ENCODE results near the gene LAG3.

The LAG3 gene

GRCh38 chr12:6753772-6754356, 18.5 kb upstream of the LAG3 start:
- DNase-seq, result peak; percentile 92

- DNase-seq, result no peak
Measured at GRCh38 chr12:6754411-6754810, 17.9 kb upstream of the LAG3 start.

DNA sequence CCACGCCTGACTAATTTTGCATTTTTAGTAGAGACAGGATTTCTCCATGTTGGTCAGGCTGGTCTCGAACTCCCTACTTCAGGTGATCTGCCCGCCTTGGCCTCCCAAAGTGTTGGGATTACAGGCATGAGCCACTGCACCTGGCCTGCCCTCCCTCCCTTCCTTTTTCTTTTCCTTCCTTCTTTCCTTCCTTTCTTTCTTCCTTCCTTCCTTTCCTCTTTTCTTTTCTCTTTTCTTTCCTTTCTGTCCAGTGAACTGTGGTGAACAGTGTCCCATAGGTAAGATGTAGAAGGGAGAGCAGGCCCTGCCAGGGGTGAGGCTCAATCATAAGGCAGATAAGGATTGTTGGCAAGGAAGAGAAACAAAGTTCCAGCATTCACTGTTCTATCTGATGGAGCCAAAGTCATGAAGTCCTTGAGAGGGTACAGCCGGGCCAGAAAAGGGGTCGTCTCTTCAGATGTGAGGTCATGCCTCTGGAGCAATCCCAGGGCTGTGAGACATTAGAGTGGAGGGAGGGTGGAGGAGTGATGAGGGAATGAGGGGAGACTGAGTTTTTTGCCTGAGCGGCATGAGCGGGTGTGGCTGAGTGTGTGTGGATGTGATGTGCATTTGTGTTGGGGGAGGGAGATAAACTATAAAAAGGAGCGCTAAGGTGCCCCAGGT, 15.2 kb upstream of the LAG3 start:
- DNase-seq, result no peak

DNA sequence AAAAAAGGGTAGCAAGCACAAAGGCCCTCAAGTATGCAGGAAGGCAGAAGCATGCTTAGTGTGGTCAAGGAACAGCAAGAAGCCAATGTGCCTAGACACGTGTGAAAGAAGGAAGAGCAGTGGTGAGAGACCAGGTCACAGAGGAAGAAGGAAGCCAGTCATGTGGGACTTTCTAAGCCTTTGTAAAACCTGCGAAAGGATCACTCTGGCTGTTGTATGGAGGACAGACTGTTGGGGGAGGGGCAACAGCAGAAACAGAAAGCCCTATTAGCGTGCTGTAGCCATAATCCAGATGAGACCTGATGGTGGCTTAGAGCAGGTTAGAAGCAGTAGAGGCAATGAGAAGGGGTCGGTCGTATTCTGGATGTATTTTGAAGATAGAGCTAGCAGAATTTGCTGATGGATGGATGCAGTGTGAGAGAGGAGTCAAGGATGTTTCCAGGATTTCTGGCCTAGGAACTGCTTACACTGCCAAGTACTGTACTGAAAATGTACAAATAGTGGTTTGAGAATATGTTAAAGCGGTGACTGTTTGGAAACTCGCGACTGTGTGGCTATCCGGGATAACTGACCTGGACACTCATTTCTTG, 13.7 kb upstream of the LAG3 start:
- no peak for DNase-seq

GRCh38 chr12:6759741-6760140, 12.6 kb upstream of the LAG3 start:
- no peak for DNase-seq

- DNase-seq, result peak; percentile 82
Measured at GRCh38 chr12:6763380-6763779, 8.9 kb upstream of the LAG3 start.

DNA sequence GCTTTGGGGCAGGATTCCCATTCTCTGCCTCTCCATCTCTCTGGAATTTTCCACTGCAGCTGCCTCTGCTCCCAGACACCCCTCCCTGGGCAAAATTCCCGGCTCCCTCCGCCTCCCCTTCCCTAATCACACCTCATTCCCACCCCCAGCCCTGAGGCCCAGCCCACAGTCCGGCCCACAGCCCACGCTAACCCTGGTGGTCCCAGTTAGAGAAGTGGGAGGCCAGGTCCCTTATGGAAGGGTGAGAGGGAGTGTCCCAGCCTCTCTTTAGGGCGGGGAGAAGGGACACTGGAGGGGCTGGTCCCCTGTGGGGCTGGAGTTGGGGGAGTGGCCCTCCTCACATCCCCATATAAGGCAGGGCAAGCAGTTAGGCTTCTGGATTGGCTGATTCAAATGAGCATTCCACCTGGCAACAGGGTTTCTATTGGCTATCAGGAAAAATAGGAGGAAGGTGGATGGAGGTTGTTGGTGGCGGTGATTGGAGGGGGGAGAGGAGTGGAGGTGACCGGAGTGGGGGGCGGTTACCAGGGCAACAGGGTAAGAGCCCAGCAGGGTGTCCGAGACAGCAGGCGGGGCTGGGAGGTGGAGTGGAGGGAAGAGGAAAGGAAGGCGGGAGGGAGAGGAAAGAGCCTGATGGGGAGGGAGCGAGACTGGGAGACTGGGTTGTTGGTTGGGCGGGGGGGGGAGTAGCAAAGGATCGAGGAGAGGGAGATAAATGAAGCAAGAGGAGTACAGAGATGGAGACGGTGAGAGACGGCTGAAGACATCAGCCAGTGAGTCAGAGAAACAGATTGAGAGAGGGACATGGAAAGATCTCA, 8.1 kb upstream of the LAG3 start:
- peak; percentile 100 for DNase-seq

- peak; percentile 98 for DNase-seq
Measured at GRCh38 chr12:6765048-6765633, 7.2 kb upstream of the LAG3 start.

DNA sequence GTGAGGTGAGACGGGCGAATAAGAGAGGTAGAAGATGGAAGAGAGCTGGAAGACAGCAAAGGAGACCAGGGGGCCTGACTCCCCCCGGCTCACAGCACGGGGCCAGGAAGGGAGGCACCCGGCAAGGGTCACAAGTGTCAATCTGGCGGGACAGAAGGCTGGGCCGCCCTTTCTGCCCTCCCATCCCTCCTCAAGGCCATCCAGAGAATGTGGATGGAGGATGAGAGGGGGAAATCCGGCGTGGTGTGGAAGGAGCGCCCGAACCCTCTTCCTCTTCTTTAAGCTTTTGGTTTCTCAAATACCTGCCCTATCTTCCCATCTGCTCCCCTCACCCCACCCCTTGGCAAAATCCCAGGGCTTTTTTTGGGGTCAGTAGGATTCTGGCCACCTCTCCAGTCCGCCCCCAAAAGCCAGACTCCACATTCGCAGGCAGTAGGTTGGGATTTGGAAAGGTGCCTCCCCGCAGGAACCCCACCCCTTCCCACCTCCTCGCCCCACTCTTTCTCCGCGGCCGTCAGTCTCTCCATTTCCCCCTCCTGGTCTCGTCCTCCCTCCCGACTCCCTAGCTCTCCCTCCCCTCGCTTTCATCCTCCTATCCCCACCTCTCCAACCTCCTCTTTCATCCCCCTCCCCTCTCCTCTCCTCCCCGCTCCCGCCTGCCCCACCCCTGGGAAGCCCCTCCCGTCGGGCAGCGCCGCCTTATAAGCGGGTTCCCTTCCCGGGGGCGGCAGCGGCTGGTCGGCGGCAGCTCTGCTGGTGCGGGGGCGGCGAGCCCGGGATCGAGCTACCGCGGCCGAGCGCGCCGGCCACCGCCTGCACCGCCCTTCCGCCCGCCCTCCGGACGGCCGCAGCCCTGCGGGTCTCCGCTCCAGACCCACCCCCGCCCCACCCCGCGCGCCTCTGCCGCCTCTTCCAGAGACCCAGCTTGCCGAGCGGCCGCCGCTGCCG, 6.4 kb upstream of the LAG3 start, which contains the start of gene PTMS:
Gene PTMS (plus strand): TSS at position 730 of the 948 bp plus-strand sequence. CDS start 343 bp downstream, outside the sequence.
- peak; percentile 100 for DNase-seq

DNA sequence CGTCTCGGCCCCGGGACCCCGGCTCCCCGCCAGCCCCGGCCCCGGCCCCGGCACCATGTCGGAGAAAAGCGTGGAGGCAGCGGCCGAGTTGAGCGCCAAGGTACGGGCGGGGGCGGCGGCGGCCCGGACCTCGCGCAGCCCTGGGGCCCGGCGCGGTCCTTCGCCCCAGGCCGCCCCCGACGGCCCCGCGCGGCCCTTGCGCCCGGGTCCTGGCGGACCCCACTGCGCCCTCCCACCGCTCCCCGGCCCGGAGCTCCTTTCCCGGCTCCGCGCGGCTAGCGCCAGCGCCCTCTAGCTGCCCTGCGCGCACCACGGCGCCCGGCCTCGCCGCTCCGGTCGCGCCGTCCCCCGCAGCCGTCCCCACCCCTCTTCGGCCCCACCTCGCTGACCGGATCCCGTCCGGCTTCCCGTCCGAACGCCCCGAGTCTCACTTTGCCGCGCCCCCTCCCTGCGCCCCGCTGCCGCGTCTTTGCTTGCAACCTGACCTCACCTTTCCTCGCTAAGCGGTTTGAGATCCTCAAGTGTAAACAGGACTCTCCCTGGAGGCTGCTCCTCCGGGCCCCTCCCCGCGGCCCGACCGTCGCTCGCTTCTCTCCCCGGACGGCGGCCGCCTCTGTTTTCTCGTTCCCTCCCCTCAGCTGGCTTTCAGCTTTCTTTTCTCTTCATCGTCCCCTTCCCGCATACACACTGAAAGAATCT, 5.5 kb upstream of the LAG3 start:
- DNase-seq, result peak; percentile 98

GRCh38 chr12:6767353-6768319, 4.7 kb upstream of the LAG3 start:
- peak; percentile 97 for DNase-seq

DNA sequence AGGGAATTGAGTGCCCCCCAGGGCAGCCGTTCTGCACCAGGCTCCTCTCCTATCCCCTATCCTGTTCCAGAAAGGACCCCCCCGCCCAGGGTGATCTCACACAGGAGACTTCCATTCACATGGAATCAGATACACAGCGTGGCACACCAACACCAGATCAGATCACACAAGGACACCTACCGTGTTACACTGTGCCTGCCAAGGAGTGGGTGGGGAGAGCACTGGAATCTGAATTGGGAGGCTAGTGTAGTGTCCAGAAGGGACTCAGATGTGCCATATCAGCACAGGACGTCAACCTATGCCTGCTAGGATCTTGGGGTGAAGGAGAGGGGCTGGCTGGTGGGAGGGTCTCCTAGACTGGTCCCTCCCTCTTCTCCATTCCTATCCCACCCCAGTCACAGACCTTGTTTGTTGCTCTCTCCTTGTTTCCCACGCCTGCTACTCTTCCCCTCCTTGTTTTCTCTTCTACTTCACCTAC, 3.8 kb upstream of the LAG3 start:
- DNase-seq, result peak; percentile 96

GRCh38 chr12:6768990-6769389, 3.3 kb upstream of the LAG3 start:
- peak; percentile 99 for DNase-seq

DNA sequence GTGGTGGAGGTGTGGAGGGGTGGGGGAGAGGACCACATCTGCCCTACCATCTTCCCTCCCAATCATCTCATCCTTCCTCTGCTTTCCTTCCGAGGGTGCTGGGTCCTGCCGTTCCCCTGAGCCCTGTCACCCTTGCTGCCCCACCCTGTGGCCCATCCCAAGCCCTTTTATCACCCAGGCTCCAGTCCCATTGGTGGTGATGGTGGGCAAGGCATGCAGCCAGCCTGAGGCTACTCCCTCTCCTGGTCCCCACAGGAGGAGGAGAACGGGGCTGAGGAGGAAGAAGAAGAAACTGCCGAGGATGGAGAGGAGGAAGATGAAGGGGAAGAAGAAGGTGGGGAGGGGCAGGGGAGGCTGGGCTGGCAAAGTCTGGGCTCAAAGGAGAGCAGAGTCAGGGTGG, 2.7 kb upstream of the LAG3 start:
- no peak for DNase-seq

- DNase-seq, result no peak
Measured at GRCh38 chr12:6770094-6770493, 2.2 kb upstream of the LAG3 start.

GRCh38 chr12:6770600-6770999, 1.7 kb upstream of the LAG3 start:
- DNase-seq, result no peak

DNA sequence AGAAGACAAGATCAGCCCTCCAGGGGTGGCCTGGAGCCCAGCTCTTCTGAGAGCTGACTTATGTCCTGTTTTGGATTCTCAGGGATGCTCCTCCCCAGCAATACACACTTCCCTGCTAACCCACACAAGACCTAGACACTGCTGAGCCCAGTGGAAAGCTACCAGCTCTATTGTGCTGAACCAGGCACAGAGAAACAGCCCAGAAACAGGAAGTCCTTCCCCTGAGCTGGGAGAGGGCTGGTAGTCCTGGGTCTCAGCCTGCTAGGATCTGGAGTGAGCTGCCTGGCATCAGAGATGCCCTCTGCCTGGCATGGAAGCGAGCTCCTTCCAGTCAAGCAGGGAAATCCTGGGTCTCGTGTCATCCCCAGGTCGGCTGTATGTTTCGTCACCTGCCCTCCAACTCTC, 1.2 kb upstream of the LAG3 start:
- DNase-seq, result peak; percentile 63

GRCh38 chr12:6771509-6772330, 600 bp upstream of the LAG3 start:
- peak; percentile 65 for DNase-seq

Measured in NCI-H2171 treated with DMSO at 0.1 percent for 48 hours (cell line).